GM12801 (cell line): Measurements from ENCODE around the gene OXT.

Source experiments
- CTCF ChIP-seq: IDR thresholded peaks from one replicate; pipeline ENCODE4 v1.5.1; 2011; ENCODE audit warnings: control low read depth; ENCODE audit not compliant: insufficient read length; ENCODE audit errors: extremely low read depth

Gene OXT

GRCh38 chr20:3088031-3088430 lies 16.6 kb downstream of the OXT start:
- TF ChIP-seq CTCF, result no peak

GRCh38 chr20:3090565-3090964 lies 19.1 kb downstream of the OXT start:
- no peak for TF ChIP-seq CTCF

GRCh38 chr20:3092611-3093379 lies 21.4 kb downstream of the OXT start:
- TF ChIP-seq CTCF, result no peak

- TF ChIP-seq CTCF, result no peak
Observed at GRCh38 chr20:3093861-3094361, 22.5 kb downstream of the OXT start.

- no peak for TF ChIP-seq CTCF
Observed at GRCh38 chr20:3094848-3095629, 23.6 kb downstream of the OXT start.

GRCh38 chr20:3100480-3100879 lies 29.1 kb downstream of the OXT start:
- no peak for TF ChIP-seq CTCF

GRCh38 chr20:3101251-3101650 lies 29.8 kb downstream of the OXT start:
- TF ChIP-seq CTCF, result no peak
